ENCODE measurements around the gene TMPRSS3.

Gene TMPRSS3

GRCh38 chr21:42332557-42333317 lies 63.1 kb downstream of the TMPRSS3 start:
- Mint-ChIP-seq H3K9me3 (peaks cover 8% of the 10 kb centered on the region), H3K27me3 (peaks cover 18% of the 10 kb centered on the region), H3K27ac (no peak overlapping the region), H3K36me3 (ENCODE audit: low read depth) (no peaks in the 10 kb centered on the region), H3K4me3 (no peak overlapping the region), H3K4me1 (ENCODE audit: low read depth) (peaks cover 8% of the 10 kb centered on the region)
- intact Hi-C loops (cut with micrococcal nuclease) = loop anchor here (10.0 kb wide), 1 partner anchor 112 kb away; no protein-coding TSS in a partner anchor

- Mint-ChIP-seq H3K9me3 (peaks cover 8% of the 10 kb centered on the region), H3K27me3 (peaks cover 13% of the 10 kb centered on the region), H3K36me3 (ENCODE audit: low read depth) (no peaks in the 10 kb centered on the region), H3K4me3 (no peak overlapping the region), H3K27ac (no peak overlapping the region), H3K4me1 (ENCODE audit: low read depth) (peaks cover 5% of the 10 kb centered on the region)
- intact Hi-C loops (cut with micrococcal nuclease) = loop anchor here (10.0 kb wide), 1 partner anchor 113 kb away; no protein-coding TSS in a partner anchor
These were observed 64.2 kb downstream of the TMPRSS3 start for GRCh38 chr21:42331660-42332059.

- intact Hi-C loops (cut with micrococcal nuclease) = loop anchor here (10.0 kb wide), 1 partner anchor 114 kb away; no protein-coding TSS in a partner anchor
- Mint-ChIP-seq H3K9me3 (peaks cover 8% of the 10 kb centered on the region), H3K27ac (no peak overlapping the region), H3K27me3 (peaks cover 9% of the 10 kb centered on the region), H3K4me3 (no peak overlapping the region), H3K4me1 (ENCODE audit: low read depth) (peaks cover 5% of the 10 kb centered on the region), H3K36me3 (ENCODE audit: low read depth) (no peaks in the 10 kb centered on the region)
These were observed 65.2 kb downstream of the TMPRSS3 start for GRCh38 chr21:42330380-42331371.

GRCh38 chr21:42324896-42325295 lies 71.0 kb downstream of the TMPRSS3 start:
- intact Hi-C loops (cut with micrococcal nuclease) = no loop called here
- Mint-ChIP-seq H3K27me3 (no peaks in the 10 kb centered on the region), H3K36me3 (ENCODE audit: low read depth) (no peaks in the 10 kb centered on the region), H3K4me1 (ENCODE audit: low read depth) (peaks cover 9% of the 10 kb centered on the region), H3K9me3 (no peaks in the 10 kb centered on the region), H3K27ac (no peak overlapping the region), H3K4me3 (no peak overlapping the region)

Data from dendritic cell treated with granulocyte-macrophage colony-stimulating factor and Interleukin-4, amounts not matched to agents 40 ng/mL and 50 ng/mL, for 4 days (primary cell).